Suppressor macrophage treated with lipopolysaccharide for 4 hours (primary cell): ENCODE results near the gene CCDC68.

Experiments used
- DNase-seq: peaks from one replicate; pipeline ENCODE4 v3.0.0-alpha.2; 2020

The CCDC68 gene

DNA sequence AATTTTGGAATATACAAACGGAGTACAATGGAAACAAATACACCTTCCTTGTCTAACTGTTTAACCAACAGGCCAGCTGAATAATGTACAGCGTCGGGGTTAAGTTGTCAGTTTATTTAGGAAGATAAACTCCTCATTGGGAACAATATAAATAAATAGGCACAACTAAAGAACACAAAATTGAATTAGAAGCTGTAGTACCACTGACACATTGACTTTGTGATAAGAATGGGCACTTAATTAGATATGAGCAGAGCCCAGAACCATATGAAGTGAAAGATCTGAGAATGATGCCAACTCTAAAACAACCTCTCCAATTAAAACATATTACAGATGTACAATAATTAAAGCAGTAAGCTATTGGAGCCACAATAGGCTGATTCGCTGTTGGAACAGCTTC is 44.4 kb downstream of the CCDC68 start:
- DNase-seq = no peak

DNA sequence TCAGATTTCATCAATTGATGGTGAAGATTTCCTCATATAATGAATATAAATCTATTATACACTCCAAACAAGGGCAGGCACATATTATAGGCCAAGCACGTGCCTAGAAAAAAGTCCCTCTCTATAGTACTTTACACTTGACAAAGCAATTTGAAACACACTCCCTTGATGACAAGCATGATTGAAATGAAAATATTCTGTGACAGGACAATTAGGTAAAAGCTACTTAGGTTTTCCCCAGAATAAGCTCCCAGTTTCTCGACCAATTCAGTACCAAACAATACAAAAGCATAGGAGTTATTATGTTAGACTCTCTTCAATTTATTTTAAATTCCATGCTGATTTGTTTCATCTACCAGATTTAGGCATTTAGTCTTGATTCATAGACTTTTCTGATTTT is 47.7 kb downstream of the CCDC68 start:
- DNase-seq = no peak

DNA sequence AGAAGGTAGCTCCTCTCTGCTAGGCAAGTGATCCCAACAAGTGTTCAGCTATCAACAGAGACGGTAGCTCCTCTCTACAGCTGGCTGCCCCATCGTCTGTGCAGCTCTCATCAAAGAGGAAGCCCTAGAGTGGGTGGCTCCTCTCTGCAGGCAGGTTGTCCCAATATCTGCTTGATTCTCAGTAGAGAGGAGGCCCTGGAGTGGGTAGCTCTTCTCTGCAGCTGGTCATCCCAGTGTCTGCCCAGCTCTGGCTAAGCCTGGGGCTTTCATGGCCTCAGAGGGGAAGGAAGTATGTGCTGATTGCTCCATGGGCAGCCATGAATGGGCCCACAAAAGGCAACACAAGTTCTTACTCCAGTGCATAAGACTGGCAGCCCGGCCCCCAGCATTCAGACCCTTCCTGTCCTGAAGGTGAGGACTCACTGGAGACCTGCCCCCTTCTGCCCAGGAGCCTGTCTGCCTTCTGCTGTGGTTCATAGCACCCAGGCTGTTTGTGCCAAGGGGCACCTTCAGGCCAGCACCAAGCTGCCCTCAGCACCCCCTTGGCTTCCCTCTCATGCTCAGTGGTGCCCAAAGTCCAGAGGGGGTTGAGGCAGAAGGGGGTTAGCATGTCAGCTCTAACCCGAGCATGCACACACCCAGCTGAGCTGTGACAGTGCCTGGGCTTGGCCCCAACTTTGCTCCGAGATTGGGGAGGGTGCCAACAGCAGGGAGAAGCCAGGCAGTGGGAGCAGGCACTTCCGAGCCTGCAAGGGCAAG is 48.9 kb downstream of the CCDC68 start:
- no peak for DNase-seq

DNA sequence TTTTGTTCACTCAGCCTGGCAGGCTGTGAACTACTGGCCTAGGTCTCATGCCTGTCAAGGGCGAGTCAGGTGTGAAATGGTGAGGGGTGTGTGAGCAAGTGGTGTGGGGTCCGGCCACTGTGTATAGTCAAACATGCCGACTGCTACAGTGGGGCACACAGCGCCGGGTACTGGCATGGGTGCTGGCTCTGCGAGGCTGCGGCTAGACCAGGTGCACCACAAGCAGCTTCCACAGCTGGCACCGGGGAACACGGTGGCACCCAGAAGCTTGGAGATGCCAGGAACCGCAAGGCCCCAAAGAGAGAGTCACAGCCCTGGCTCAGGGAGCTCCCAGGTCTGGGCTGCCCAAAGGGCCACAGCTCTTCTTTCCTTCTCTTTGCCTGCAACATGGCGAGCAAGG is 49.7 kb downstream of the CCDC68 start:
- DNase-seq = no peak

DNA sequence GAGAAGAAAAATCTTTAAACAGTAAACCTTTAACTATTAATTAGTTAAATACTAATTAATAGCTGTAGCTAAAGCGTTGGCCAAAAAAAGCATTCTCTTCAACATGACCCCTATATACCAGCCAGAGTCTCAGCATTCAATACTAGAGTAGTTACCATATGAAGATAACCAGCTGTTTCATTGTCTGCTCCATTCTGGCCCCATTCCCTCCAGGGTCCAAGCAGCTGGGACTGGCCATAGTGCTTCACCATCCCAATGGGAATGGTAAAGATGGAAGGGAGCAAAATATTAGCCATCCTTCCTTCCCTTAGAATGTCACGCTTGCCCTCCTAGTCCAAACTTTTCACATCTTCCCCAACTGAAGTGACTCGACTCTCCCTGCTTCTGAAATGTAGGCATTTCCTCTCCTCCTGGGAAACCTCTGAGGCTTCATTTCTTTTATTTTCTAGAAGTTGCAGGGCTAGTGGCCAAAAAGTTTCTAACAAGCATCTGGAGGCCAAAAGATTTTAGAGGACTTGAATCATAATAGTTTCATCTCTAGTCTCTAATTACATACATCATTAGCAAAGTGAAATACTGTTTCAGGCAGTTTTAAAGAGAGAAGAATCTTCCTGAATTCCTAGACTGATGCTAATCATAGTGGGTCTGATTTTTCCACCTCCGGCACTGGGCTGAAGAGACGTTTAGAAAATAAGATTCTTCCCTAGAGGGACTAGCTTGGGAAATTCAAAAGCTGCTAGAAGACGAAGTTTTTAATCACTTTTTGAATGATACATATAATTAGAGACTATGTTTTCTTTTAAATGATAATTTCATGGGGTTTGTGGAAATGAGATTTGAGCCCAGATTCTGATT is 52.7 kb downstream of the CCDC68 start:
- no peak for DNase-seq

DNA sequence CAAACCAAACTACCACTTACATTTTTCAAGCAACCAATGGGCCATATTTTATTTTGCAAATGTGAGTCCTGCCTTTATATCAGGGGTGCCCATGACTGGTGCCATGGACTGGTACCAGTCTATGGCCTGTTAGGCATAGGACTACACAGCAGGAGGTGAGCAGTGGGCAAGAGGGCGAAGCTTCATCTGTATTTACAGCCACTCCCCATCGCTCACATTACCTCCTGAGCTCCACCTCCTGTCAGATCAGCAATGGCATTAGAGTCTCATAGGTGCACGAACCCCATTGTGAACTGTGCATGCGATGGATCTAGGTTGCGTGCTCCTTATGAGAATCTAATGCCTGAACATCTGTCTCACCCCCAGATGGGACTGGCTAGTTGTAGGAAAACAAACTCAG is 53.6 kb downstream of the CCDC68 start:
- DNase-seq = no peak

DNA sequence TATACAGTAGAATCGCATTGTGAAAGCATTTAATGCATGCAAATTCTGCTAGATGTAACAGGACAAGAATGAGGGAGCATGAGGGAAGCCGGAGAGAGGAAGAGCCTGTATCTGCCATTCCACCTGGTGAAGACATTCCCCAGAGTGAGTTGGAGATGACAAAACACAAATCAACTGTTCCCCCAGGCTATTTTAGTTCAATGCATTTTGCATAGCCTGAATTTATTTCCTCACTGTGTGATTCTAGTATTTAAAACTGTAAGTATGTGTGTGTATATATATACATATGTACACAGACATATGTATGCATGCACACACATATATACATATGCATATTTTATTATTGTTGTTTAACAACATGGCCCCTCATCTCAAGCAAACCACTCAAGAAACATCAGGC is 54.7 kb downstream of the CCDC68 start:
- DNase-seq = no peak

DNA sequence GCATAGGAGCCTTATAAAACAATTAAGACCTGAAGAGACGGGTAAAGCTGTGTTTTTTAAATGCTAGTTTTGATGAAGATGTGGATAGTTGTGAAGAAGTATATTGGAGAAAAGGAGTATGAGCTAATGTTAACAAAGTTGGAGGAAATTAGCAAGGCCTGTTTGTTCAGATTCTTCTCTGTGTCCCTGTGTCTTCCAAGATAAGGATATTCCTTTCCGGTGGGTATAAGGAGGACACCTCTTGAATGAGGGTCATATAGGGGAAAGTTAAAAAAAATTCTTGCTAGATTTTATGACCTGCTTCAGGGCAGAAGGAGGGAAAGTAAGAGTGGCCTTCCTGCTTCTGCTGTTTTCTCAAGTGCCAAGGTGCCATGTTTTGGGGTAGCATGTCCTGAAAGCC is 59.0 kb downstream of the CCDC68 start:
- no peak for DNase-seq

DNA sequence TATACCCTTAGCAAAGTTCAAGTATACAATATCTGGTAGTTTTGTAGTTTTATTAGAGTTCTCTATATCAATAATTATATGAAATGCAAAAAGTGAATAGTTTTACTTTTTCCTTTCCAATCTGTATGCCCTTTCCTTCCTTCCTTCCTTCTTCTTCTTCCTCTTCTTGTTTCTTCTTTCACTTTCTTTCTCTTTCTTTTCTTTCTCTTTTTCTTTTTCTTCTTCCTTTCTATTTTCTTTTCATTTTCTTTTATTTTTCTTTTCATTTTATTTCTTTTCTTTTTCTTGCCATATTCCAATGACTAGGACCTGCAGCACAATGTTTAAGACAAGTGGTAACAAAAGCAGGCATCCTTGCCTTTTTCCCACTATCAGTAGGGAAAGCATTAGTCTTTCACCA is 59.8 kb downstream of the CCDC68 start:
- no peak for DNase-seq

DNA sequence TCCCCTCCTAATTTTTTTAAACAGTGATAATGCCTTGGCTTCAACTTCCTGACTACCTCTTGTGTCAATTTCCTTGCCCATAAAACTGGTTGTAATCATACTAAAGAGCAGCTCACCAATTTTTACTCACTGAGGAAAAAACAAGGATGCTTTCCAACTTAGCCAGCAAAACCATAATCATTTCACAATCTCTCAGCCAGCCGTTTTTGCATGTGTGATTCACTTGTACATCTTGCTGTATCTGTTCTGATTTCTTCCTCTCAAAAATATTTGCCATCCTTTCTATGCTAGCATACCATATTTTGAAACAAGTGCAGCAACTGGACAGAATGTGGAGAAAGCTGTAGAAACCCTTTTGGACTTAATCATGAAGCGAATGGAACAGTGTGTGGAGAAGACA is 70.3 kb downstream of the CCDC68 start:
- DNase-seq = no peak

DNA sequence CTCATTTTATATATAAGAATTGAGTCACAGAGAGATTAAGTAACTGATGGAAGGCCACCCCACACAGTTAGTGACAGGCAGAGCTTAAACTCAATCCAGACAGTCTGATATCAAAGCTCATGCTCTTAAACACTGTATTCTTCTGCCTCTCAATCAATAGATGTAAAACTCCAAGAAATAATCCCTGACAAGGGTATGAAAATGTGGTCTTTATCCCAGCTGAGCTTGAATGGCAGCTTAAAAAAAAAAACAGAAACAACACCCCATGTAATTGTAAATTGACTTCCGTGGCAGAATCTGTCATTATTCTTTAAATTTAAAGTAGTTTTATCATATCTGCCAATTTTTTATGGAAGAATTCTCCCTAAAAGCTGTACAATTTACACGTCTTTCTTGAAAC is 70.9 kb downstream of the CCDC68 start:
- no peak for DNase-seq

DNA sequence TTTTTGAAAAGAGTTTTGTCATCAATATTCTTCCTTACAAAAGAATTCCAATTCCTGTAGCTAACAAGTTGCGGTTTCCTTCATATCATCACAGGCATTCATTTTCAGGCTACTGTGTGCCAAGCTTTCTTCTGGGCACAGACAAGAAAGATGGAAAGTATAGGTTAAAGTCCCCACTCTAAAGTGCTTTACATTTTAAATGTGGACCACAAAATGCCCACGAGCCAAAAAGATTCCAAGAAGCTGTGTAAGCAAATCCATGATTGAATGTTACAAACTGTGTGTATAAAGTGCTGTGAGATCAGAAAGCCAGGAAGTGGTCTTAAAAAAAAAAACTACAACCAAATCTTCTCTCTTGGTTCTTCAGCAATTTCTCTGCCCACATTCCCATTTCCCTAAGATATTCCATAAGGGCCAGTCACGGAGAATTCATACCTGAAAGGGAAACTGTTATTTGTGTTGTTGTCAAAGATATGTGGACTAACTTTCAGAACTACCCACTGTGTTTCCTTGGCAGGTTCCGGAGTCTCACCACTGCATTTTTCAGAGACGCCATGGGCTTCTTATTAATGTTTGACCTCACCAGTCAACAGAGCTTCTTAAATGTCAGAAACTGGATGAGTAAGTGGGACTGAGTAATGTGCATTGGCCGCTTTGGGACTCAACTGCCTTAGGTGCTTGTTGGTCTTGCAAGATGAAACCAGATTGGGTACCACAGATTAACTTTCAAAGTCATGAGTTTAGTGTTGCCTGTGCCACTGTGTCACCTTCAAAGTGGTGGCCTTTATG is 75.3 kb downstream of the CCDC68 start:
- DNase-seq = no peak

DNA sequence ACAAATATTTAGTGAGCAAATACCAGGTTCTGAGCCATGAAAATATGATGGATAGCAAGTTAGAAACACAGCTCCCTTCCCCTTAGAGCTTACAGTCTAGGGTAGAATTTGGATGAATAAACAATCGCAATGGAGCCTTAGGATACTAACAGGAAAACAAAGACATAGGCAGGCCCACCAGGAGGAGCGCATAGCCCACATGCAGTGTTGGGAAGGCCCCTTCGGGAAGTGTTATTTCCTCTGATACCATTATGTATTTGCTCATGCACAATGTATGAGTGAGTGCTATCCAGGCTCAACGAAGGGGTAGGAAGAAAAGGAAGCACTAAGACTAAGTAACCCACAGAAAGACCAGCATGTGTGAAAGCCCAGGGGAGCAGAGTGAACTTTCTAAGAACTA is 76.9 kb downstream of the CCDC68 start:
- no peak for DNase-seq

DNA sequence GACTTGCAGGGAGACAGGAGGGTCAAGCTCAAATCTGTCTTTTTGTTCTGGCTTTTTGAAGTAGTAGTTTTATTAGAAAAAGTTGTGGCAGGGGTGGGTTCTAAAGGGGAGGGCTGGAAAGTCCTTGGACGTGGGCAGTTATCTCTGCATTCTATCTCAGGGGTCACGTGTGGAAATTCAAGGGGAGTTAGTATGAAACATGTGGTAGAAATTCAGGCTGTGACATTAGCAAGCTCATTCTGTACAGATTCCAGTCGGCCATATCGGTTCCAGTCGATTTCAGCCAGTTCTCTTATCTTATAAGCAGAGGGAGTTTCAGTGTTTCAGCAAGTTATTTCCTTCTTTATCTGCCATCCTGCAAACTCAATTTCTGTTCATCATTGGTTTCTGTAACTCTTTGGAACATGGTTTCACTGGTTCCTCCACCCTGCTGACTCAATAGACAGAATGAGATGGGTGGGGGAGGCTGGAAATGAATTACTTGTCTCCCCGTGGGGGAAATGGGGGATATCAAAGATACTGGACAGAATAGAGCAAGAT is 78.0 kb downstream of the CCDC68 start:
- no peak for DNase-seq

DNA sequence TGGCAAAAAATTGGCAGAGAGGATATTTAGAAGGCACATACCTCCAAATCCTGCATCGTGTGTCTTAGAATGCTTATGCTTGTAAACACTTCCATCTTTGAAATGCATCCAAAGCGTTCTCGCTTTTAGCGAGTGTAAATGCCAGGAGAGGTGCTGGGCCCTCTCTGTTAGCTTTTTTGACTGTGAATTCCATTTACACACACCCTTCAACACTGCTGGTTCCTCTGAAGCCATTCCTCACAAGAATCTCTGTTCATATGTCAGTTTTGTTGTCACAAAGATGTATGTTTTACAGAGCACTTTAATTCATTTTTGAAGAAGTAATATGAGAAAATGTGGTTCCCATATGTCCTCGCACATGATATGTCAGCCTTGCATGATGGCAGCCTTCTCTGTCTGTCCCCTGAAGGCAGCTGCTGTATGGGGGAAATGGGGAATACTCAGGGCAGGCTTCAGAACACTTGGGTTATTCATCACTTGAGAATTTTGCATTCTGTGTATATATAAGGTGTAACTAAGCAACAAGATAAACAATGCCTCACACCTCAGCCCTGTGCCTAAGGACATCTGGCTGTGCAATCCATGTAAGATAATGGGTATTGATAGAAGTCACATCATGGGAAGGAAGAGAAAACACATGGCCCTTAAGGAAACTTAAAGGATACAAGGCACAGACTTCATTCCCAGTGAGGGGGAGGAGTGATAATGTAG is 78.7 kb downstream of the CCDC68 start:
- no peak for DNase-seq

DNA sequence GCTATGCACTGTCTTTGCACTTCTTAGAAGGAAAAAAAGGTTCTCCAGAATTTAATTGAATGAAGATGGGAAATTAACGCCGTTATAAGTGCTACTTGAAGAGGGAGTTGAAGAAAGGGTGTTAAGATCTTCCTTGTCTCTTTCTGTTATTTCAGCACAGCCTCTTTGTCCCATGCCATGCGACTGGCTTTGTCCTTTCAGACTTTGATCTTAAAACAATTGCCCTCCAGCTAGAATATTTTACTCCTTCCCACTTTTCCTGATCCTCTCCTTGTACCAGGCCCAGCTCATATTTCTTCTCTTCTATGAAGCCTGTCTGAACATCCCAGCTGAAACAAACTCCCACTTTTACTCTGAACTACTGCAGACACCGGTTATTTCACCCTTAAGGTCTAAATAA is 79.6 kb downstream of the CCDC68 start:
- DNase-seq = no peak

DNA sequence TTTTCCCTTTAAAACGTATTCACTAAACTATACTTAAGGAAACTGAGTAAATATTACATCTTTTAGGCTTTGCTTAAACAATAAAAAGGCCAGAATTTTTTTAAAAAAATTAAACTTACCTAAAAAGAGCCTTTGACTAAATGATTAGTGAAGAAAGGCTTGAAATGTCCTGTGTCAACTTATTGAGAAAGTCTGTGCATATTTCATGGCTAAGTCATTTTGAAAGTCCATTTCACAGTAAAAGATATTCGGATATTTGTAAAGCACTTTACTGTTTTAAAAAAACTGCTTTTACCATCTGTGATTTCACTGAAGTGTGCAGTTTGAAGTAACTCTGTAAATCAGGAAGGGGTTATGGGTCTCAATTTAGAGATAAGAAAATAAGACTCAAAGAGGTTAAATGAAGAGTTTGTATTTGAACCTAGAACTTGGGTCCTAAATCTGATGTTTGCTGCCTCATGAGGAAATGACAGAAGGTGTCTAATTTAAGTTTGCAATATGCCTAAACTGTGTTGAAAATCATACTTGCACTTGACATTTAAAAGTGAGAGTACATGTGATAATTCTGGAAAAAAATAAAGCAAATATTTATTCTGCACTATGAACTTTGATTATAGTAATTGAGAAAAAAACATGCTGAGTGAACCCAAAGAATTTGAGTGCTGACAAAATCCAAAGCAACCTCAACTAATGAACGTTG is 80.5 kb downstream of the CCDC68 start:
- no peak for DNase-seq

DNA sequence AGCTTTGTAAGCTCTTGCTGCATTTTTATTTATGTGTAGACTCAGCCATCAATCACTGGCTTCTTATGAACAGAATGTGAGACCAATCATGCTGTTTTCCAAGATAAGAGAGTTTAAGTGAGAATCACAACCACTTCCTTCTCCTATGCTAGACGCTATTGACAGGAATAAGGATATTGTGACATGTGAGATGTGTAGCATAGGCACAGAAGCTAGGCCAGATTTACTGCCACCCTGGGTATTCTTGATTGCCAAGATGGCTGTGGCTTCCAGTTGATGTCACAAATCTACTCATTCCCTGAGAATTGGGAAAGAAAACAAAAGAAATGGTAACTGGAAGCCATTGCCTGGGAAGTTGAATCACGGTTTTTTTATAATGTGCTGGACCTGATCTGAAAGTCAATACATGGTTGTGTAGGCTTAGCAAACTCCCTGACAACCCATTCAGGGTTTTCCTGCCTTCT is 81.1 kb downstream of the CCDC68 start:
- no peak for DNase-seq

DNA sequence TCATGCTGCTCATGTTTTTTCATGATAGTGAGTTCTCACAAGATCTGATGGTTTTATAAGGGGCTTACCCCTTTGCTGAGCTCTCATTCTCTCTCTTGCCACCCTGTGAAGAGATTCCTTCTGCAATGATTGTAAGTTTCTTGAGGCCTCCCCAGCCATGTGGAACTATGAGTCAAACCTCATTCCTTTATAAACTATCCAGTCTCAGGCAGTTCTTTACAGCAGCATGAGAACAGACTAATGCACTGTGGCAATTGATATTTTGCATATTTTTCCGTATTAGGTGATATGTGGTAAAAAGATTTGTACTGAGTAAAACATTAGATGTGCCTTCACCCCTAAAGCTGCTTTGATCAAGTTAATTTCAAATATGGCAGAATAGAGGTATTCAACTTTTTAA is 82.2 kb downstream of the CCDC68 start:
- DNase-seq = no peak

DNA sequence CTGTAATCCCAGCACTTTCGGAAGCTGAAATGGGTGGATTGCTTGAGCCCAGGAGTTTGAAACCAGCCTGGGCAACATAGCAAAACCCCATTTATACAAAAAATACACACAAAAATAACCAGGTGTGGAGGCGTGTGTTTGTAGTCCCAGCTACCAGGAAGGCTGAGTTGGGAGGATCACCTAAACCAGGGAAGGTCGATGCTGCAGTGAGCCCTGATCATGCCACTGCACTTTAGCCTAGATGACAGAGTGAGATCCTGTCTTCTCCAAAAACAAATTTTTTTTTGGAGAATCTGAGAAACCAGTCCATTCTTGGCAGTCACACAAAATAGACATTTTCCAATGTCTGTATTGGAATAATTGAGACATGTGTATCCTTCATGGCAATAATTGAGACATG is 84.2 kb downstream of the CCDC68 start:
- DNase-seq = no peak

DNA sequence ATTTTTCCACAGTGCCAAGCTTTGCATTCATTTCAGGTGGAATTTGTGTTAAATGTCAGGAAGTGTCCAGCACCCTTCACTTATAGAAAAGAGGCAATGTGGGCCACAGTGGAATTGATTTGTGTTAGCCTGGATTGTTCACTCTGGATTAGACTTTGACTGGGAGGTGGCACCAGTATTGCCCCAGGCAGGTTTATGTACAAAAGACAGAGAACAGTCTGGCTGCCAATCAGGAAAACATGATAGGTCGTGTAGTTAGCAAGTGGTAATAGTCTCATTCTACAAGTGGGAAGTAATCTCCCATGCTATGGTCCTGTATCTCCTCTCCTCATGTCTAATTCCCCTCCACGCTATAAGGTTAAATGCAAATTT is 85.4 kb downstream of the CCDC68 start:
- DNase-seq = no peak

DNA sequence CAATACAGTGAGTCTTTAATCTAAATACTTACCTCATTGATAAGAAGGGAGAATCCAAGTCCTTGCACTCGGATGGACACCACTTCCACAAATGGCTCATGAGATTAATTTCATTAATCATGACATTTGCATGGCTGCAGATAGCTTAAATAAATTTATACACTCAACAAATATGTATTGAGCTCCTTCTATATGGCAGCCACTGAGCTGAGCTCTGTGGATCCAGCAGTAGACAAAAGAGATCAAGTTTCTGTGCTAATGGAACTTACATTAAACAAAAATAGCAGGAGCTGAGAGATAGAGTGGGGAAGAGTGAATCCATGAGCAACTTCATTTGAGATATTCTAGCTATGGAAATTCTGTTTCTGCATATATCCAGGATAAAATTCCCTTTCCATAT is 86.6 kb downstream of the CCDC68 start:
- no peak for DNase-seq
